Adrenal gland (tissue), 5 donors: ENCODE measurements around the gene ODAD3.
"Not testable (repeated sequence)": the region's sequence is repeated elsewhere in the genome, so short reads cannot be mapped to it uniquely, and the experiment has no call there.

Experiments used
- POLR2A ChIP-seq, 2 donors: fragments of 450-650 bp; IDR thresholded peaks; one replicate each; pipeline ENCODE4 v1.6.1; 2017; ENCODE audit warnings: antibody characterized with exemption in 2 of 2, mild to moderate bottlenecking in 2 of 2, moderate library complexity in 1 of 2
- TF ChIP-seq, protein P1 (sequence below), 6 experiments: fragments of 450-650 bp in 4 of 6; fragments of 200-600 bp in 2 of 6; sonication (generic) in 1 of 6; IDR thresholded peaks; 1 replicate in 5 of 6; 2 replicates in 1 of 6; pipeline versions ENCODE4 v1.5.1 to v1.8.0; 2016 to 2021; ENCODE audit warnings: antibody characterized with exemption in 6 of 6, mild to moderate bottlenecking in 2 of 6, moderate library complexity in 1 of 6
- donor health status: DM: no; HTN: no; CAD: no.

GRCh38 chr19:11433526-11433925 is 1.4 kb downstream of the ODAD3 start:
- TF ChIP-seq POLR2A (IDR thresholded peaks at IDR 0.05), result not testable (repeated sequence)
- TF ChIP-seq, protein P1, sequence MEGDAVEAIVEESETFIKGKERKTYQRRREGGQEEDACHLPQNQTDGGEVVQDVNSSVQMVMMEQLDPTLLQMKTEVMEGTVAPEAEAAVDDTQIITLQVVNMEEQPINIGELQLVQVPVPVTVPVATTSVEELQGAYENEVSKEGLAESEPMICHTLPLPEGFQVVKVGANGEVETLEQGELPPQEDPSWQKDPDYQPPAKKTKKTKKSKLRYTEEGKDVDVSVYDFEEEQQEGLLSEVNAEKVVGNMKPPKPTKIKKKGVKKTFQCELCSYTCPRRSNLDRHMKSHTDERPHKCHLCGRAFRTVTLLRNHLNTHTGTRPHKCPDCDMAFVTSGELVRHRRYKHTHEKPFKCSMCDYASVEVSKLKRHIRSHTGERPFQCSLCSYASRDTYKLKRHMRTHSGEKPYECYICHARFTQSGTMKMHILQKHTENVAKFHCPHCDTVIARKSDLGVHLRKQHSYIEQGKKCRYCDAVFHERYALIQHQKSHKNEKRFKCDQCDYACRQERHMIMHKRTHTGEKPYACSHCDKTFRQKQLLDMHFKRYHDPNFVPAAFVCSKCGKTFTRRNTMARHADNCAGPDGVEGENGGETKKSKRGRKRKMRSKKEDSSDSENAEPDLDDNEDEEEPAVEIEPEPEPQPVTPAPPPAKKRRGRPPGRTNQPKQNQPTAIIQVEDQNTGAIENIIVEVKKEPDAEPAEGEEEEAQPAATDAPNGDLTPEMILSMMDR (IDR thresholded peaks at IDR 0.05), result not testable (repeated sequence)
